Esophagus muscularis mucosa (tissue), 4 donors: Measurements from ENCODE around the gene FBXW2. TPM values are rescaled to one million over a fixed set of nuclear protein-coding genes. Genes with fewer than 3 reads are reported as not detected.
"Not testable (repeated sequence)": the region's sequence is repeated elsewhere in the genome, so short reads cannot be mapped to it uniquely, and the experiment has no call there.

ENCODE experiments used
- DNase-seq: peaks from one replicate; pipeline ENCODE4 v3.0.0-alpha.2; 2017; ENCODE audit errors: extremely low spot score
- H3K27ac ChIP-seq, 4 donors: fragments of 200-600 bp; sonication (generic); replicated peaks in 1 of 4; 1 replicate in 3 of 4; 2 replicates in 1 of 4; pipeline ENCODE4 v1.5.1; 2016 to 2019; ENCODE audit warnings: mild to moderate bottlenecking in 1 of 4
- H3K27me3 ChIP-seq, 4 donors: fragments of 200-600 bp; sonication (generic); one replicate each; pipeline versions ENCODE4 v1.5.1 to v1.6.0; 2016 to 2019
- H3K36me3 ChIP-seq, 4 donors: fragments of 200-600 bp; sonication (generic); one replicate each; pipeline ENCODE4 v1.5.1; 2016 to 2019
- H3K4me1 ChIP-seq, 4 donors: fragments of 200-600 bp; sonication (generic); one replicate each; pipeline ENCODE4 v1.5.1; 2016 to 2019
- H3K4me3 ChIP-seq, 4 donors: fragments of 200-600 bp; sonication (generic); 1 replicate in 2 of 4; 2 replicates in 2 of 4; pipeline ENCODE4 v1.5.1; 2016 to 2019; ENCODE audit warnings: mild to moderate bottlenecking in 4 of 4, moderate library complexity in 1 of 4
- H3K9me3 ChIP-seq, 4 donors: fragments of 200-600 bp; sonication (generic); 1 replicate in 3 of 4; 2 replicates in 1 of 4; pipeline ENCODE4 v1.5.1; 2016 to 2019
- CTCF ChIP-seq, 3 experiments: fragments of 200-600 bp in 2 of 3; fragments of 450-650 bp in 1 of 3; sonication (generic) in 2 of 3; IDR thresholded peaks; one replicate each; pipeline ENCODE4 v1.5.1; 2017 to 2019; ENCODE audit warnings: antibody characterized with exemption in 3 of 3, mild to moderate bottlenecking in 2 of 3, moderate library complexity in 1 of 3
- EP300 ChIP-seq: sonication (generic); formaldehyde crosslinking; IDR thresholded peaks from one replicate; pipeline ENCODE4 v1.6.1; 2017; ENCODE audit warnings: antibody characterized with exemption
- POLR2A ChIP-seq: fragments of 450-650 bp; IDR thresholded peaks from one replicate; pipeline ENCODE4 v1.6.1; 2017; ENCODE audit warnings: antibody characterized with exemption, moderate library complexity, mild to moderate bottlenecking, low read depth
- POLR2AphosphoS5 ChIP-seq, 2 donors: sonication (generic); formaldehyde crosslinking; IDR thresholded peaks; one replicate each; pipeline ENCODE4 v1.6.1; 2017; ENCODE audit warnings: antibody characterized with exemption in 2 of 2
- WGBS: methylation state at CpG from one replicate; pipeline ENCODE4 v1.1.5; 2018; 5-methylcytosine and 5-hydroxymethylcytosine counted together
- intact Hi-C: fragments of 100-400 bp; cut with DNase I; formaldehyde crosslinking; loops from one replicate; pipeline ENCODE4 v1.15.1; 2023
- total RNA-seq, 4 donors: library from RNA; depleted of rRNA; stranded (reverse); fragments of >200 nt; gene quantifications; one replicate each; pipeline versions ENCODE4 v1.1.0 to v1.2.1, GENCODE V29; 2016

The FBXW2 gene
- total RNA-seq, 4 donors from 2014 or later: 36.9 to 55.9 (median 53.2) TPM

- Histone ChIP-seq H3K4me3 (no peak overlapping the region), H3K27me3 (no peaks in the 10 kb centered on the region), H3K9me3 (peaks cover 0 to 29% (median 14%) of the 10 kb centered on the region in 4 donors), H3K36me3 (no peaks in the 10 kb centered on the region), H3K4me1 (no peaks in the 10 kb centered on the region), H3K27ac (no peak overlapping the region)
- no peak for DNase-seq
- intact Hi-C loops: no loop called here
- TF ChIP-seq POLR2A (no peak), EP300 (no peak), POLR2AphosphoS5 (IDR thresholded peaks at IDR 0.05) (no peak), CTCF (IDR thresholded peaks at IDR 0.05) (no peak)
Measured at GRCh38 chr9:120807607-120808379, 14.6 kb upstream of the FBXW2 start.

- intact Hi-C loops, H3K4me3 ChIP-seq, H3K4me1 ChIP-seq, H3K27me3 ChIP-seq, H3K27ac ChIP-seq, DNase-seq, H3K36me3 ChIP-seq: not testable (repeated sequence)
- WGBS: 87% methylated on average over 3 of the region's 3 CpGs
- peaks cover 0 to 29% (median 14%) of the 10 kb centered on the region in 4 donors for H3K9me3 ChIP-seq
Measured at GRCh38 chr9:120804784-120805363, 11.7 kb upstream of the FBXW2 start.

- Histone ChIP-seq H3K9me3 (peaks cover 0 to 5% (median 0%) of the 10 kb centered on the region in 4 donors), H3K27ac (no peak overlapping the region), H3K36me3 (no peaks in the 10 kb centered on the region), H3K27me3 (no peaks in the 10 kb centered on the region), H3K4me1 (no peaks in the 10 kb centered on the region), H3K4me3 (no peak overlapping the region)
- intact Hi-C loops: no loop called here
- no peak for DNase-seq
- TF ChIP-seq EP300: no peak
- no peak for TF ChIP-seq CTCF (IDR thresholded peaks at IDR 0.05)
- 90% methylated on average over 7 of the region's 7 CpGs for WGBS
Measured at GRCh38 chr9:120801441-120801840, 8.2 kb upstream of the FBXW2 start.

GRCh38 chr9:120791161-120791560, 2.1 kb downstream of the FBXW2 start:
- Histone ChIP-seq H3K36me3 (peaks cover 0 to 32% (median 19%) of the 10 kb centered on the region in 4 donors), H3K4me3 (no peak overlapping the region), H3K27me3 (no peaks in the 10 kb centered on the region), H3K27ac (no peak overlapping the region), H3K9me3 (no peaks in the 10 kb centered on the region), H3K4me1 (peaks cover 41 to 68% (median 55%) of the 10 kb centered on the region in 4 donors)
- TF ChIP-seq POLR2AphosphoS5 (IDR thresholded peaks at IDR 0.05): no peak
- no peak for TF ChIP-seq CTCF (IDR thresholded peaks at IDR 0.05)
- no peak for TF ChIP-seq POLR2A
- no peak for TF ChIP-seq EP300
- intact Hi-C loops: loop anchor here (5.0 kb wide), 1 partner anchor 74 kb away; no protein-coding TSS in a partner anchor
- no peak for DNase-seq
- WGBS: 83% methylated on average over 3 of the region's 3 CpGs

GRCh38 chr9:120787933-120788332, 5.3 kb downstream of the FBXW2 start:
- no peak overlapping the region for H3K27ac ChIP-seq
- peaks cover 0 to 50% (median 28%) of the 10 kb centered on the region in 4 donors for H3K36me3 ChIP-seq
- H3K9me3 ChIP-seq: no peaks in the 10 kb centered on the region
- H3K27me3 ChIP-seq: no peaks in the 10 kb centered on the region
- 74% methylated on average over 4 of the region's 4 CpGs for WGBS
- intact Hi-C loops: no loop called here
- no peak for DNase-seq
- H3K4me1 ChIP-seq: peaks cover 37 to 67% (median 49%) of the 10 kb centered on the region in 4 donors
- H3K4me3 ChIP-seq: no peak overlapping the region
- TF ChIP-seq CTCF (IDR thresholded peaks at IDR 0.05) (no peak), POLR2A (no peak), EP300 (no peak), POLR2AphosphoS5 (IDR thresholded peaks at IDR 0.05) (no peak)
